Measurements from ENCODE around the gene VPS45.

Gene VPS45

GRCh38 chr1:150149271-150150132 is 81.9 kb downstream of the VPS45 start, which contains the start of gene PLEKHO1:
PLEKHO1 (plus strand) TSS chr1:150149916; CDS start chr1:150150258, 342 bp downstream.
- peak; percentile 96 for DNase-seq (ENCODE audit: low spot score)
- Histone ChIP-seq H3K4me3 (peak within 1 kb of the TSS; percentile 86), H3K27ac (peak within 1 kb of the TSS; percentile 96 to 98)
- TF ChIP-seq CTCF (IDR thresholded peaks at IDR 0.05): no peak

- Histone ChIP-seq H3K4me3 (peak overlapping the region; percentile 86), H3K27ac (peak overlapping the region; percentile 96 to 98)
- no peak for TF ChIP-seq CTCF (IDR thresholded peaks at IDR 0.05)
- no peak for DNase-seq (ENCODE audit: low spot score)
These were observed 82.8 kb downstream of the VPS45 start for GRCh38 chr1:150150133-150151021.

DNA sequence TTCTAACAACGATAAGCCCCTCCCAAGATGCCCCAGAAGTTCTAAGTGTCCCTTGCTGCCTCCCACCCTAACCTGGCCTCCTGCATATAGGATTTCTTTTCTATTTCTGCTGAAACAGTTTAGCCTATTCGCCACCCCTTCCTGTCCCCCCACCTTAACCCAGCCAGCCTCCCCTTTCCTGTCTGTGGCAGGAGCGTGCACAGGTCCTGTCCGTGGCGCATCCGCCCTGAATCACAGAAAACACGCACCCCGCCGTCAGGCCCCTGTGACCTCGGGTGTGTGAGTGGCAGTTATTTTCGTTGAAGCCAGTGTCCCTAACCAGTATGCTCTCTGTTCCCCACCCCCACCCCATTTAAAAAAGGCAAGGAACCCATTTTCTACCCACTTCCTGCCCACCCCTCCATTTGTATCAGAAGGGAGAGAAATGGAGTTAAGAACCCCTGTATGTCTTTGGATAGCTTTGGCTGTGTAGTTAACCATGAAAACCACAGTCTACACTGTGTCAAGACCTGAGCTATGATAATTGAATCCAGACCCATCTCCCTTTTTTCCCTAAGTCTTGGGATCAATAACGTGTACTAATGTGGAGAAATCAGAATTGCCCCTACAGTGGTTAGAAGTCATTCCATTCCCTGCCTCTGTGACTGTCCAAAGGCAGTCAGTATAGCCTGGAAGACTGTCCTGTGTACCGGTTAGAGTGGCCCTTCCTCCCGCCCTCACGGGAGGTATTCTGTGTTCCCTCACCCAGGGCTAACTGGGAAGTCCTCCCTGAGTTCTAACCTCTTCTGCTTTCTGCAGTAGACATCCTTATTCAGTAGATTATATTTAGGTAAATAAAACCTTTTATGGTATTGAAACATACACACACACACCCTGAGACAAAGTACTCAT is 84.0 kb downstream of the VPS45 start:
- no peak for DNase-seq (ENCODE audit: low spot score)
- H3K27ac ChIP-seq: peak overlapping the region; percentile 96 to 98
- H3K4me3 ChIP-seq: peak overlapping the region; percentile 86
- TF ChIP-seq CTCF (IDR thresholded peaks at IDR 0.05): no peak

- Histone ChIP-seq H3K4me3 (peak overlapping the region; percentile 86), H3K27ac (peak overlapping the region; percentile 96 to 98)
- no peak for TF ChIP-seq CTCF (IDR thresholded peaks at IDR 0.05)
- no peak for DNase-seq (ENCODE audit: low spot score)
These were observed 84.6 kb downstream of the VPS45 start for GRCh38 chr1:150152182-150152536.

GRCh38 chr1:150152772-150153456 is 85.3 kb downstream of the VPS45 start:
- no peak for DNase-seq (ENCODE audit: low spot score)
- Histone ChIP-seq H3K4me3 (peak overlapping the region; percentile 54), H3K27ac (peak overlapping the region; percentile 83 to 96)
- no peak for TF ChIP-seq CTCF (IDR thresholded peaks at IDR 0.05)

GRCh38 chr1:150154143-150154542 is 86.6 kb downstream of the VPS45 start:
- DNase-seq (ENCODE audit: low spot score): no peak
- no peak for TF ChIP-seq CTCF (IDR thresholded peaks at IDR 0.05)
- H3K4me3 ChIP-seq: peak overlapping the region; percentile 54
- H3K27ac ChIP-seq: peak overlapping the region; percentile 61 to 96
